Osteocyte (in vitro differentiated cells): ENCODE measurements around the gene FAM181A. TPM values are rescaled to one million over a fixed set of nuclear protein-coding genes. Genes with fewer than 3 reads are reported as not detected.

ENCODE experiments used
- DNase-seq: peaks from one replicate; pipeline ENCODE4 v3.0.0; 2021; ENCODE audit warnings: mixed read lengths; ENCODE audit not compliant: unreplicated experiment; ENCODE audit errors: extremely low spot score
- H3K27ac Mint-ChIP-seq: one replicate; pipeline ENCODE4 v1.8.0; 2021; ENCODE audit warnings: mild to moderate bottlenecking, mixed read lengths; ENCODE audit not compliant: unreplicated experiment
- H3K27me3 Mint-ChIP-seq: one replicate; pipeline ENCODE4 v1.8.0; 2021; ENCODE audit warnings: mixed read lengths; ENCODE audit not compliant: unreplicated experiment
- H3K36me3 Mint-ChIP-seq: one replicate; pipeline ENCODE4 v1.8.0; 2021; ENCODE audit warnings: mixed read lengths; ENCODE audit not compliant: unreplicated experiment
- H3K4me1 Mint-ChIP-seq: one replicate; pipeline ENCODE4 v1.8.0; 2021; ENCODE audit warnings: mixed read lengths; ENCODE audit not compliant: unreplicated experiment
- H3K4me3 Mint-ChIP-seq: one replicate; pipeline ENCODE4 v1.8.0; 2021; ENCODE audit warnings: mild to moderate bottlenecking, moderate library complexity, mixed read lengths; ENCODE audit not compliant: unreplicated experiment
- H3K9me3 Mint-ChIP-seq: one replicate; pipeline ENCODE4 v1.8.0; 2021; ENCODE audit warnings: mixed read lengths; ENCODE audit not compliant: unreplicated experiment
- CTCF ChIP-seq: fragments of 200-600 bp; sonication (generic); IDR thresholded peaks from 2 replicates; pipeline ENCODE4 v1.5.0; 2021; ENCODE audit warnings: antibody characterized with exemption, mild to moderate bottlenecking, moderate library complexity
- long read RNA-seq: library from polyadenylated mRNA; unstranded; transcript quantifications from one replicate; pipeline ENCODE4 v2.0.0, GENCODE V29; 2021
- total RNA-seq: library from RNA; stranded (reverse); gene quantifications from 2 replicates; pipeline ENCODE4 v1.2.1, GENCODE V29; 2021

The FAM181A gene
- not detected in 2 replicates for total RNA-seq
- long read RNA-seq = 0 reads

DNA sequence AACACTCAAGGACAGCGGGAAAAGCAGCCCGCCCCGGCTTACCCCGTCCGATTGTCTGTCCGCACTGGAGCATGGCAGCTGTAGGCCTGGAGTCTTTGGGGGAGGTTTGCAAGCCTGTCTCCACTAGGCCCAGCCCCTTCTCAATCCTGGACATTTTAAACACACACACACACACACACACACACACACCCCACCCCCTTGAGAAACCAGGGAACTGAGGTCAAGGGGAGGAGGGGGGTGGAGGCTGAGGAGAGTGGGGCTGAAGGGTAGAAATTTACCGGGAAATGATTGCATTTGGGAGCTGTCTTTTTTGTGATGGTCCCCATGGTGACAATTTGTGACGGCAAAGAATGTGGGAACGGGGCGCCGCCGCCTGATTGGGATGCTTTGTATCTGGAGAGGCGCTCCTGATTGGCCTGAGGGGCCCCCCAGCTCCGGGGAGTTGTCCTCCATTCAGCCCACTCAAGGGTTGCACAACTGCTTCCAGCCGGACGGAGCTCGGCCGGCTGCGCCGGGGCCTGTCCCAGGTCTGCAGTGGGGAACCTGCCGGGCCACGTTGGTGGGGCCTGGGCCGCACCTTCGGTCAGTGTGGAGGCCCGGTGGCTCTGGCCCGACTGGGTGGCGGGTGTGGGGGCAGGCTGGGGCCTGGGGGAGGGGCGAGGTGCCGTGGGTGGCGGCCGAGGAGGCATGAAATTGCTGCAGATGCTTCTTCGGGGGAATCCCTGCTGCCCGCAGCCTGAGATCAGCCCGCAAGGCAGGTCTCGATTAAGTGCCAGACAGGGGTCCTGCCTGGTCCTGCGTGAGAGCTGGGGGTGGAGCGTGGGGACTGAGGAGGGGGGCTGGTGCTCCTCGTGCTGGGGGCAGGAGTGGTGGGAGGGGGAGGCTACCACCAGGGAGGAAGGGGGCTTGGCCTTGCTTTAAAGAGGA is at the start of gene FAM181A:
Gene FAM181A (plus strand): TSS at position 472 of the 927 bp plus-strand sequence. CDS start 942 bp downstream, outside the sequence.
- Mint-ChIP-seq H3K27ac (no peak within 1 kb of the TSS), H3K9me3 (no peaks in the 10 kb centered on the region), H3K27me3 (peaks cover 16% of the 10 kb centered on the region), H3K4me1 (no peaks in the 10 kb centered on the region), H3K36me3 (no peaks in the 10 kb centered on the region), H3K4me3 (no peak within 1 kb of the TSS)
- DNase-seq = no peak
- no peak for TF ChIP-seq CTCF

GRCh38 chr14:93878212-93878611 is 48.9 kb upstream of the FAM181A start:
- no peak for TF ChIP-seq CTCF

GRCh38 chr14:93878871-93879270 is 48.3 kb upstream of the FAM181A start:
- Mint-ChIP-seq H3K27ac (no peak overlapping the region), H3K9me3 (peaks cover 6% of the 10 kb centered on the region), H3K4me1 (peaks cover 11% of the 10 kb centered on the region), H3K27me3 (no peaks in the 10 kb centered on the region), H3K4me3 (no peak overlapping the region), H3K36me3 (no peaks in the 10 kb centered on the region)
- no peak for TF ChIP-seq CTCF
- no peak for DNase-seq

More at GRCh38 chr14:93878212-93878611, 48.9 kb upstream of the FAM181A start:
- no peak for DNase-seq
- Mint-ChIP-seq H3K27me3 (no peaks in the 10 kb centered on the region), H3K4me1 (peaks cover 11% of the 10 kb centered on the region), H3K36me3 (no peaks in the 10 kb centered on the region), H3K4me3 (no peak overlapping the region), H3K9me3 (peaks cover 6% of the 10 kb centered on the region), H3K27ac (no peak overlapping the region)

DNA sequence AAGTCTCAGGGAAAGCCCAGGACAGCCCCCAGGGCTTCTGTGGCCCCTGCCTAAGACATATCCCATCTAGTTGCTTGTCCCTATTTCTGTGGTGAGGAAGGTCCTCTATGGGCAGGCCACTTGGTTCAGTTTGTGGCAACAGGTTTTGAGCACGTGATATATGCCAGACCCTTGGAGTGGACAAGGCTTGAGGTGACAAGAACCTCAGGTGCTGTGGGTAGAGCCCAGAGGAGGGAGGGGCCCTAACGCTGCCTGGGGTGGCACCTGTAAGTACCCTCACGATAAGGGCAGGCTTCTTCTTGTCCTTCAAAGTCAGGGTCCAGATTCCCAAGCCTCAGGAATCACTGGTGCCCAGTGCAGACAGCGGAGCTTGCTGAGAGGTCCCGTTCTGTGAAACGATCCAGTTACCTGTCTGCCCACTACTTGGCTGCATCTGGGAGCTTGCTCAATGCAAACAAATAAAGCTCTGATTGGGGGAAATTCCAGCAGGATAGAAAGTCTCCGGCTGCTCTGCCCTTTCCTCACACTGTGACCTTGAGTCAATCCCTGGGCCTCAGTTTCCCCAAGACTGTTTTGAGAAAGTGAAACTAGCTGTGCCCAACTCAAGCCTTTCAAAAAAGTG is 47.7 kb upstream of the FAM181A start:
- H3K27me3 Mint-ChIP-seq = no peaks in the 10 kb centered on the region
- H3K9me3 Mint-ChIP-seq = peaks cover 6% of the 10 kb centered on the region
- peaks cover 11% of the 10 kb centered on the region for H3K4me1 Mint-ChIP-seq
- DNase-seq = no peak
- no peak for TF ChIP-seq CTCF
- no peaks in the 10 kb centered on the region for H3K36me3 Mint-ChIP-seq
- peak overlapping the region; percentile 47 for H3K27ac Mint-ChIP-seq
- H3K4me3 Mint-ChIP-seq = no peak overlapping the region
